Measurements from ENCODE around the gene LAMB3. TPM values are rescaled to one million over a fixed set of nuclear protein-coding genes. Genes with fewer than 3 reads are reported as not detected.

The LAMB3 gene
- total and polyA plus RNA-seq, 4 donors, result 14.6 to 121 (median 68.6) TPM

- Histone ChIP-seq H3K36me3 (ENCODE audit: control insufficient read depth in 4 of 4, insufficient read depth in 4 of 4, low read length in 4 of 4) (no peaks in the 10 kb centered on the region), H3K9me3 (ENCODE audit: control insufficient read depth in 4 of 4, insufficient read depth in 3 of 4, low read length in 3 of 4) (no peaks in the 10 kb centered on the region), H3K4me1 (ENCODE audit: control insufficient read depth in 5 of 5, insufficient read depth in 5 of 5, low read length in 5 of 5) (peaks cover 0 to 27% (median 6%) of the 10 kb centered on the region in 5 donors), H3K9ac (ENCODE audit: insufficient read depth in 1 of 2, low read length in 2 of 2) (peak overlapping the region; percentile 26 to 28), H3K4me3 (no peak overlapping the region), H3K27me3 (ENCODE audit: control insufficient read depth in 3 of 3, insufficient read depth in 3 of 3, low read length in 2 of 3) (no peaks in the 10 kb centered on the region), H3K27ac (ENCODE audit: low read depth in 1 of 2, low read length in 1 of 2) (peak overlapping the region in 1 of 2 donors; percentile 15)
- TF ChIP-seq, protein P1, sequence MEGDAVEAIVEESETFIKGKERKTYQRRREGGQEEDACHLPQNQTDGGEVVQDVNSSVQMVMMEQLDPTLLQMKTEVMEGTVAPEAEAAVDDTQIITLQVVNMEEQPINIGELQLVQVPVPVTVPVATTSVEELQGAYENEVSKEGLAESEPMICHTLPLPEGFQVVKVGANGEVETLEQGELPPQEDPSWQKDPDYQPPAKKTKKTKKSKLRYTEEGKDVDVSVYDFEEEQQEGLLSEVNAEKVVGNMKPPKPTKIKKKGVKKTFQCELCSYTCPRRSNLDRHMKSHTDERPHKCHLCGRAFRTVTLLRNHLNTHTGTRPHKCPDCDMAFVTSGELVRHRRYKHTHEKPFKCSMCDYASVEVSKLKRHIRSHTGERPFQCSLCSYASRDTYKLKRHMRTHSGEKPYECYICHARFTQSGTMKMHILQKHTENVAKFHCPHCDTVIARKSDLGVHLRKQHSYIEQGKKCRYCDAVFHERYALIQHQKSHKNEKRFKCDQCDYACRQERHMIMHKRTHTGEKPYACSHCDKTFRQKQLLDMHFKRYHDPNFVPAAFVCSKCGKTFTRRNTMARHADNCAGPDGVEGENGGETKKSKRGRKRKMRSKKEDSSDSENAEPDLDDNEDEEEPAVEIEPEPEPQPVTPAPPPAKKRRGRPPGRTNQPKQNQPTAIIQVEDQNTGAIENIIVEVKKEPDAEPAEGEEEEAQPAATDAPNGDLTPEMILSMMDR (IDR thresholded peaks at IDR 0.05; ENCODE audit: control extremely low read depth, extremely low read depth), result no peak
- DNase-seq, result peak in 1 of 3 donors; percentile 40
- peak; percentile 10 for ATAC-seq (ENCODE audit: insufficient read depth, low FRiP score)
- 87 to 88% methylated on average over 19 of the region's 19 CpGs for WGBS, 2 donors
Measured at GRCh38 chr1:209626346-209627026, 25.7 kb downstream of the LAMB3 start.

DNA sequence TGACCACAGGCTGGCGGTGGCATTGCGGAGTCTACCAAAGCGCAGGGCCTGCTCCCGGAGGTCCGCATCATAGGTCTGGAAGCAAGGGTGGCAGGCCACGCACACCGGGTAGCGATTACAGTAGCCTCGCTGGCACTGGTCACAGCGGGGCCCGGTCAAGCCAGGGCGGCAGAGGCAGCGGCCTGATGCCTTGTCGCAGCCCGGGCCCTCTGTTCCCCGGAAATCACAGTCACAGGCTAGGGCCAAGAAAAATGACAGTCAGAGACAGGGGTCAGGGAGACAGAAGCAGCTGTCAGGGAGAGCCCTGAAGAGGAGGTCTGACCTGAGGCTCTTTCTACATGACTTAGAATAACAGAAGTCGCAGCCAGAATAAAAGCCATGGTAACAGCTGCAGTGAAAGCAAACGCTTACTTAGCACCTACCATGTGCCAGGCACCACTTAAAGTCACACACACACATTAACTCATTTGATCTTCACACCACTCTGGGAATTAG is 26.4 kb downstream of the LAMB3 start:
- ATAC-seq (ENCODE audit: insufficient read depth, low FRiP score) (no peak), DNase-seq (peak; percentile 45 to 75 (median 69))

DNA sequence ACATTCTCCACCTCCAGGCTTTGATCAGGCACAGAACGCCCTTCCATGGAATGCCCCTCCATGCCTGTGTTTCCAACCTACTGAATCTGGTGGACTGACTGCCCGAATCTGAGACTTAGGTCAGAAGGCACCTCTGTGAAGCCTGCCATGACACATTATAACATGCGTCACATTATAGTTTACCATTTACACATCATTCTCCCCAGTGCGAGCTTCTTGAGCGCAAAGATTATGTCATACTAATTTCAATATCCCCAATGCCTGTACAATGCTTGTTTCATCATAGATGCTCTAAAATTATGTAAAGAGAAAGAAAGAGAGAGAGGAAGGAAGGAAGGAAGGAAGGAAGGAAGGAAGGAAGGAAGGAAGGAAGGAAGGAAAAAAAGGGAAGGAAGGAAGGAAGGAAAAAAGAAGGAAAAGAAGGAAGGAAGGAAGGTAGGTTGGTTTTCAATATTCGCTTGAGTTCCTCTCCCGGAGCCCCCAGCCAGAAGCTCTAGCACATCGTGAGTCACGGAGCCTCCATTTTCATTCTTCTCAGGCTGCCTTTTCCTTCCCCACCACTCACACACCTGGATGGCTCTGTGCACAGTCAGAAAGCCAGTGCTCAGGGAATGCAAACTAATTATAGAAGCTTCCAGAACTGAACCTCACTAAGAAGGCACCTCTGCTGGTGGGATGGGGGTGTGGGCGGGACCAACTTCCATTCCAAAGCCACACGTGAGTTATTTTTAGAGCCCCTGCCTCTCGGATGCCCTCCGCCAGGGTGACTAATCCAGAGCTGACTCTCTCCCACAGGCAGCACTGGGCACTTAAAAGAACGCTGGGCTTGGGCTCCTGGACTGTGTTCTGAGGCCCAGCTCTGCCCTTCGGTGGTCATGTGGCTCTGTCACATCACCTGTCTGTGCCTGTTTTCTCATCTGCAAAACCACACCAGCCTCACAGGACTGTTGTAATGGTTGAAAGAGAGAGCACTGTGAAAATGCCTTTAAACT is 27.4 kb downstream of the LAMB3 start:
- Histone ChIP-seq H3K36me3 (ENCODE audit: control insufficient read depth in 4 of 4, insufficient read depth in 4 of 4, low read length in 4 of 4) (no peaks in the 10 kb centered on the region), H3K9ac (ENCODE audit: insufficient read depth in 1 of 2, low read length in 2 of 2) (no peak overlapping the region), H3K9me3 (ENCODE audit: control insufficient read depth in 4 of 4, insufficient read depth in 3 of 4, low read length in 3 of 4) (no peaks in the 10 kb centered on the region), H3K4me3 (no peak overlapping the region), H3K27me3 (ENCODE audit: control insufficient read depth in 3 of 3, insufficient read depth in 3 of 3, low read length in 2 of 3) (no peaks in the 10 kb centered on the region), H3K4me1 (ENCODE audit: control insufficient read depth in 5 of 5, insufficient read depth in 5 of 5, low read length in 5 of 5) (peaks cover 0 to 26% (median 10%) of the 10 kb centered on the region in 5 donors), H3K27ac (ENCODE audit: low read depth in 1 of 2, low read length in 1 of 2) (peak overlapping the region in 1 of 2 donors; percentile 58)
- no peak for DNase-seq
- WGBS, 2 donors, result 77 to 83% methylated on average over 15 of the region's 15 CpGs
- ATAC-seq (ENCODE audit: insufficient read depth, low FRiP score), result no peak
- TF ChIP-seq, protein P1 (IDR thresholded peaks at IDR 0.05; ENCODE audit: control extremely low read depth, extremely low read depth), result no peak

More for the DNA sequence above, 26.4 kb downstream of the LAMB3 start:
- Histone ChIP-seq H3K4me3 (no peak overlapping the region), H3K27ac (ENCODE audit: low read depth in 1 of 2, low read length in 1 of 2) (peak overlapping the region; percentile 43 to 58), H3K4me1 (ENCODE audit: control insufficient read depth in 5 of 5, insufficient read depth in 5 of 5, low read length in 5 of 5) (peaks cover 0 to 27% (median 6%) of the 10 kb centered on the region in 5 donors), H3K9ac (ENCODE audit: insufficient read depth in 1 of 2, low read length in 2 of 2) (peak overlapping the region; percentile 26 to 28), H3K9me3 (ENCODE audit: control insufficient read depth in 4 of 4, insufficient read depth in 3 of 4, low read length in 3 of 4) (no peaks in the 10 kb centered on the region), H3K36me3 (ENCODE audit: control insufficient read depth in 4 of 4, insufficient read depth in 4 of 4, low read length in 4 of 4) (no peaks in the 10 kb centered on the region), H3K27me3 (ENCODE audit: control insufficient read depth in 3 of 3, insufficient read depth in 3 of 3, low read length in 2 of 3) (no peaks in the 10 kb centered on the region)
- TF ChIP-seq, protein P1 (IDR thresholded peaks at IDR 0.05; ENCODE audit: control extremely low read depth, extremely low read depth), result no peak
- WGBS, 2 donors, result 84 to 91% methylated on average over 18 of the region's 18 CpGs
